HL-60 (cell line): Measurements from ENCODE around the gene AKAP8.

Source experiments
- DNase-seq, 2 experiments: peaks; one replicate each; pipeline ENCODE4 v3.0.0-alpha.2; 2010 to 2020; ENCODE audit warnings: low read depth in 1 of 2, low spot score in 1 of 2
- H3K27ac ChIP-seq: fragments of 250-450 bp; sonication (Bioruptor Pico); replicated peaks from 2 replicates; pipeline ENCODE4 v1.5.1; 2020; ENCODE audit warnings: mild to moderate bottlenecking, moderate library complexity
- H3K27me3 ChIP-seq: fragments of 250-450 bp; sonication (Bioruptor Pico); 2 replicates; pipeline ENCODE4 v1.5.1; 2021; ENCODE audit warnings: mild to moderate bottlenecking, moderate library complexity; ENCODE audit not compliant: insufficient read depth, poor library complexity, severe bottlenecking
- H3K4me3 ChIP-seq: replicated peaks from 2 replicates; pipeline ENCODE4 v1.5.1; 2011; ENCODE audit warnings: mild to moderate bottlenecking, control low read depth, low read length; ENCODE audit not compliant: insufficient read depth
- CTCF ChIP-seq: IDR thresholded peaks from one replicate; pipeline ENCODE4 v1.5.1; 2011; ENCODE audit warnings: low read length, control low read depth, inconsistent platforms; ENCODE audit not compliant: insufficient read depth
- GABPA ChIP-seq: IDR thresholded peaks from 2 replicates; pipeline ENCODE4 v1.6.1; 2012; ENCODE audit warnings: low read depth
- POLR2AphosphoS5 ChIP-seq: IDR thresholded peaks from 2 replicates; pipeline ENCODE4 v1.6.1; 2012; ENCODE audit warnings: low read depth
- REST ChIP-seq: IDR thresholded peaks from 2 replicates; pipeline ENCODE4 v1.6.1; 2012; ENCODE audit warnings: low read depth; ENCODE audit not compliant: insufficient replicate concordance
- SPI1 ChIP-seq: IDR thresholded peaks from 2 replicates; pipeline ENCODE4 v1.6.1; 2012; ENCODE audit warnings: low read depth, mild to moderate bottlenecking, borderline replicate concordance

AKAP8 gene

GRCh38 chr19:15426485-15427349 is 47.1 kb upstream of the AKAP8 start:
- Histone ChIP-seq H3K4me3 (no peak overlapping the region), H3K27ac (no peak overlapping the region), H3K27me3 (no peaks in the 10 kb centered on the region)
- TF ChIP-seq REST (no peak), POLR2AphosphoS5 (no peak), SPI1 (no peak), GABPA (no peak), CTCF (no peak)
- no peak for DNase-seq

- H3K4me3 ChIP-seq, result no peak overlapping the region
- H3K27ac ChIP-seq, result no peak overlapping the region
- DNase-seq, result no peak
- no peaks in the 10 kb centered on the region for H3K27me3 ChIP-seq
- TF ChIP-seq SPI1, result no peak
- TF ChIP-seq POLR2AphosphoS5, result no peak
- TF ChIP-seq REST, result no peak
- no peak for TF ChIP-seq CTCF
- TF ChIP-seq GABPA, result no peak
These were observed 45.8 kb upstream of the AKAP8 start for GRCh38 chr19:15425321-15425950.

- Histone ChIP-seq H3K27me3 (no peaks in the 10 kb centered on the region), H3K27ac (no peak overlapping the region), H3K4me3 (no peak overlapping the region)
- DNase-seq, result no peak
- no peak for TF ChIP-seq SPI1
- TF ChIP-seq GABPA, result no peak
- TF ChIP-seq POLR2AphosphoS5, result no peak
- TF ChIP-seq CTCF, result no peak
- TF ChIP-seq REST, result no peak
These were observed 45.2 kb upstream of the AKAP8 start for GRCh38 chr19:15424692-15425272.
